Fibroblast of lung (primary cell): ENCODE results near the gene GTF3C2.

Experiments used
- EZH2 ChIP-seq: IDR thresholded peaks from 2 replicates; pipeline ENCODE4 v1.5.1; 2012; ENCODE audit warnings: low read length, control low read depth, mild to moderate bottlenecking; ENCODE audit errors: missing control alignments
- TF ChIP-seq, protein P1 (sequence below), 2 donors: IDR thresholded peaks in 1 of 2; conservative IDR thresholded peaks in 1 of 2; 1 replicate in 1 of 2; 2 replicates in 1 of 2; pipeline ENCODE4 v1.5.1; 2011 to 2012; ENCODE audit warnings: low read length in 2 of 2, control low read depth in 1 of 2, inconsistent platforms in 1 of 2, low read depth in 1 of 2, mild to moderate bottlenecking in 1 of 2

DNA sequence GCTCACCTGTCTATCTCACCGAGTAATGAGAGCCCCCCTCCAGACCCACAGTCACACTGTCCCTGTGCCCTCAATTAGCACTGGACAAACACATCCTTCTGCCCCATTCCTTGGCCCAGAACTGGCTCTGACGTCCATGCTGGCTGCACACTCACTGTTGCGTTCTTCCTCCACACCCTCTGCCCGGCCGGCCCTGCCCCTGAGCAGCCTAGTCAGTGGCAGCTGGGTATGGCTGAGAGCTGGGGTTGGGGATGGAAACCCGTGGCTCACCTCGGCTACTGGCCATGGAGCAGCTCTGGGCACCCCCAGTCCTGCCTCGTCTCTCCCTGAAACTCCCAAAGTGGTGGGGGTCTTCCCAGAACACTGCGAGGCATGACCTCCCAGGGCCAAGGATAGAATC lies 41.9 kb downstream of the GTF3C2 start:
- TF ChIP-seq, protein P1, sequence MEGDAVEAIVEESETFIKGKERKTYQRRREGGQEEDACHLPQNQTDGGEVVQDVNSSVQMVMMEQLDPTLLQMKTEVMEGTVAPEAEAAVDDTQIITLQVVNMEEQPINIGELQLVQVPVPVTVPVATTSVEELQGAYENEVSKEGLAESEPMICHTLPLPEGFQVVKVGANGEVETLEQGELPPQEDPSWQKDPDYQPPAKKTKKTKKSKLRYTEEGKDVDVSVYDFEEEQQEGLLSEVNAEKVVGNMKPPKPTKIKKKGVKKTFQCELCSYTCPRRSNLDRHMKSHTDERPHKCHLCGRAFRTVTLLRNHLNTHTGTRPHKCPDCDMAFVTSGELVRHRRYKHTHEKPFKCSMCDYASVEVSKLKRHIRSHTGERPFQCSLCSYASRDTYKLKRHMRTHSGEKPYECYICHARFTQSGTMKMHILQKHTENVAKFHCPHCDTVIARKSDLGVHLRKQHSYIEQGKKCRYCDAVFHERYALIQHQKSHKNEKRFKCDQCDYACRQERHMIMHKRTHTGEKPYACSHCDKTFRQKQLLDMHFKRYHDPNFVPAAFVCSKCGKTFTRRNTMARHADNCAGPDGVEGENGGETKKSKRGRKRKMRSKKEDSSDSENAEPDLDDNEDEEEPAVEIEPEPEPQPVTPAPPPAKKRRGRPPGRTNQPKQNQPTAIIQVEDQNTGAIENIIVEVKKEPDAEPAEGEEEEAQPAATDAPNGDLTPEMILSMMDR (conservative IDR thresholded peaks at IDR 0.05 in 1 of 2, IDR thresholded peaks at IDR 0.05 in 1 of 2; ENCODE audit: low read depth in 1 of 2, low read length in 2 of 2): no peak
- TF ChIP-seq EZH2: no peak
